ENCODE data around the gene INSRR. TPM values are rescaled to one million over a fixed set of nuclear protein-coding genes. Genes with fewer than 3 reads are reported as not detected.

INSRR gene
- total RNA-seq, 1 donor from 2014 or later = not detected

DNA sequence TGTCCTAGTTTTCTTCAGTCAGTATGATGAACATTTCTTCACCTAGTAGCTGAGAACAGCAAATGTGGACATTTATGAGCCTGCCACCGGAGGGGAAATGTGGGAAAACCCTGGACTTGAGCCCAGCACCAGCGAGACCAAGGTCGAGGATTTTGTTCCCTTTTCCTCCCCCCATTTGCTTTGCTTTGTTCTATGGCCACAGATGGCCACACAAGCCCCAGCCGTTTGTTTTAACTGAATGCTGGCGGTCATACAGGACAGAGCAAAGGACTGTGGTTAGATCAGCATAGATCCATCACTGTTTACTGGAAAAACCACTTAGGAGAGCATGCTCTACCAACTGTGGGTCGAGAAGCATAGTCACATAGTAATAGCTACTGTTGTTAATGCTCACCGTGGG, 63.1 kb downstream of the INSRR start:
- no peak for DNase-seq (ENCODE audit: low read depth)
- no peak overlapping the region for H3K4me3 ChIP-seq (ENCODE audit: low read depth, low read length)
- TF ChIP-seq, protein P1, sequence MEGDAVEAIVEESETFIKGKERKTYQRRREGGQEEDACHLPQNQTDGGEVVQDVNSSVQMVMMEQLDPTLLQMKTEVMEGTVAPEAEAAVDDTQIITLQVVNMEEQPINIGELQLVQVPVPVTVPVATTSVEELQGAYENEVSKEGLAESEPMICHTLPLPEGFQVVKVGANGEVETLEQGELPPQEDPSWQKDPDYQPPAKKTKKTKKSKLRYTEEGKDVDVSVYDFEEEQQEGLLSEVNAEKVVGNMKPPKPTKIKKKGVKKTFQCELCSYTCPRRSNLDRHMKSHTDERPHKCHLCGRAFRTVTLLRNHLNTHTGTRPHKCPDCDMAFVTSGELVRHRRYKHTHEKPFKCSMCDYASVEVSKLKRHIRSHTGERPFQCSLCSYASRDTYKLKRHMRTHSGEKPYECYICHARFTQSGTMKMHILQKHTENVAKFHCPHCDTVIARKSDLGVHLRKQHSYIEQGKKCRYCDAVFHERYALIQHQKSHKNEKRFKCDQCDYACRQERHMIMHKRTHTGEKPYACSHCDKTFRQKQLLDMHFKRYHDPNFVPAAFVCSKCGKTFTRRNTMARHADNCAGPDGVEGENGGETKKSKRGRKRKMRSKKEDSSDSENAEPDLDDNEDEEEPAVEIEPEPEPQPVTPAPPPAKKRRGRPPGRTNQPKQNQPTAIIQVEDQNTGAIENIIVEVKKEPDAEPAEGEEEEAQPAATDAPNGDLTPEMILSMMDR (conservative IDR thresholded peaks at IDR 0.05; ENCODE audit: low read depth, low read length) = no peak

DNA sequence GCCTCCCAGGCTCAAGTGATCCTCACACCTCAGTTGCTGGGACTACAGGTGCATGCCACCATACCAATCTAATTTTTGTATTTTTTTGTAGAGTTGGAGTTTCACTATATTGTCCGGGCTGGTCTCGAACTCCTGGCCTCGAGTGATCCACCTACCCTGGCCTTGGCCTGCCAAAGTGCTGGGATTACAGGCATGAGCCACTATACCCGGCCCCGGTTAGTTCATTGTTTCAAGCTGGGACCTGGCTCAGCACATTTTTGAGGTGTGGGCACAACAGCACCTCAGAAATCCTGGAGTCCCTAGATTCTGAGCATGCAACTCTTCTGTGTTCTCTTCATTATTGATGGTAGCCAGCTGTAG, 63.6 kb downstream of the INSRR start:
- TF ChIP-seq, protein P1 (conservative IDR thresholded peaks at IDR 0.05; ENCODE audit: low read depth, low read length) = no peak
- no peak overlapping the region for H3K4me3 ChIP-seq (ENCODE audit: low read depth, low read length)
- DNase-seq (ENCODE audit: low read depth) = no peak

DNA sequence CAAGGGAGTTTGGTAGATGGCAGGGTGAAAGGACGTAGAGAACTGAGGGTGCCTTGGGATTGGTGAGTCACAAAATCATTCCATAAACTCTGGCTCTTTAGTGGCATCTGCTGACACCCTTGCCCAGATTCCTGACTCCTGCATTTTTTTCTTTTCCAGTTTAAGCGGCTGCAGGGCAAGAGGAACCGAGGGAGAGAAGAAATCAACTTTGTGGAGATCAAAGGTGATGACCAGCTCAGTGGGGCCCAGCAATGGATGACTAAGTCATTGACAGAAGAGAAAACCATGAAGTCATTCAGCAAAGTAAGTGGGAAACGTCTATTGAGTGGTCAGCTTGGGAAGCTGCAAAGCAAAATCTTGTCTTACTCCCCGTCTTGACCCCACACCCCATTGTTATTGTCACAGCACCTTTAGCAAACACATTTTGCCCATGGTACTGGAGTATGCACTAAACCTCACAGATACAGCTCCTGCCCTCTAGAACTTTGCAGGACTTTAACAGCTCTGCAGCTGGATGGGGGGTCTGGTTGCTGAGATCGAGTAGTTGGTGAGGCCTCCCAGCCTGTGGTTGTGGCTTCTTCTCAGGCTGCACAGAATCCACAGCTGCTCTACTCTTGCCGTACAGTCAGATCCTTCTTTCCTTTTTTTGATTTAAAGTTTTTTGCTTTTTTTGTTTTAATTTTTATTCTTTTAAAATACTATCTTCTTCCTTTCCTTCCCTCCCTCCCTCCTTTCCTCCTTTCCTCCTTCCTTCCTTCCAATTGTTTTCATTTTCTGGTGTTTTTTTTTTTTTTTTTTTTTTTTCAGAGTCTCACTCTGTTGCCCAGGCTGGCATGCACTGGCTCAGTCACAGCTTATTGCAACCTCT, 64.2 kb downstream of the INSRR start:
- TF ChIP-seq, protein P1 (conservative IDR thresholded peaks at IDR 0.05; ENCODE audit: low read depth, low read length) = no peak
- DNase-seq (ENCODE audit: low read depth) = no peak
- H3K4me3 ChIP-seq (ENCODE audit: low read depth, low read length) = no peak overlapping the region

Other genes starting within 250 kb of the INSRR start
- not detected in 2 replicates for gene HAPLN2, start 239.7 kb downstream of the INSRR start, total RNA-seq
- gene BCAN, start 217.0 kb downstream of the INSRR start, total RNA-seq = not detected in 2 replicates
- gene NES, start 181.7 kb downstream of the INSRR start, total RNA-seq = 11.6 and 70.2 TPM in 2 replicates
- 12.2 and 77.1 TPM in 2 replicates for gene CRABP2, start 153.5 kb downstream of the INSRR start, total RNA-seq
- gene METTL25B, start 130.6 kb downstream of the INSRR start, total RNA-seq = 6.9 and 19.9 TPM in 2 replicates
- gene ISG20L2, start 130.4 kb downstream of the INSRR start, total RNA-seq = 19.4 and 26.4 TPM in 2 replicates
- gene MRPL24, start 118.0 kb downstream of the INSRR start, total RNA-seq = 47.7 and 65.8 TPM in 2 replicates
- gene HDGF, start 107.4 kb downstream of the INSRR start, total RNA-seq = 279 and 348 TPM in 2 replicates
- 49.5 and 51.2 TPM in 2 replicates for gene PRCC, start 91.6 kb downstream of the INSRR start, total RNA-seq
- gene SH2D2A, start 42.3 kb downstream of the INSRR start, total RNA-seq = 2.0 and 3.5 TPM in 2 replicates
- not detected in 2 replicates for gene NTRK1, start 1.7 kb upstream of the INSRR start, total RNA-seq
- gene PEAR1, start 34.6 kb upstream of the INSRR start, total RNA-seq = 19.0 and 20.8 TPM in 2 replicates
- gene LRRC71, start 61.5 kb upstream of the INSRR start, total RNA-seq = not detected in 2 replicates
- 15.9 and 19.3 TPM in 2 replicates for gene ARHGEF11, start 186.6 kb upstream of the INSRR start, total RNA-seq
- not detected in 2 replicates for gene ETV3L, start 240.7 kb upstream of the INSRR start, total RNA-seq

Measured in epithelial cell of proximal tubule (primary cell).